HepG2 (cell line): ENCODE results near the gene SMAD2. TPM values are rescaled to one million over a fixed set of nuclear protein-coding genes. Genes with fewer than 3 reads are reported as not detected.

Source experiments
- BCLAF1 ChIP-seq: fragments of 450-650 bp; IDR thresholded peaks from 2 replicates; pipeline ENCODE4 v1.6.1; 2017; ENCODE audit warnings: mild to moderate bottlenecking
- CHD2 ChIP-seq: IDR thresholded peaks from 2 replicates; pipeline ENCODE4 v1.6.1; 2011; ENCODE audit warnings: low read depth, low read length, improper control_type of control experiment
- CREM ChIP-seq, 2 experiments: sonication (generic) in 1 of 2; formaldehyde crosslinking in 1 of 2; IDR thresholded peaks; 2 replicates each; pipeline versions ENCODE4 v1.4.0 to v1.6.1; 2016 to 2020; ENCODE audit warnings: antibody characterized with exemption in 1 of 2, mild to moderate bottlenecking in 1 of 2, missing genetic modification reagents in 1 of 2
- DNMT1 ChIP-seq: sonication (generic); formaldehyde crosslinking; IDR thresholded peaks from 2 replicates; pipeline ENCODE4 v1.5.1; 2020; ENCODE audit warnings: mild to moderate bottlenecking, missing genetic modification reagents
- E2F1 ChIP-seq: sonication (generic); formaldehyde crosslinking; IDR thresholded peaks from 2 replicates; pipeline ENCODE4 v1.5.0; 2020; ENCODE audit warnings: missing genetic modification reagents
- EP300 ChIP-seq, 3 experiments: sonication (generic) in 1 of 3; formaldehyde crosslinking in 1 of 3; IDR thresholded peaks; 2 replicates each; pipeline versions ENCODE4 v1.5.1 to v1.6.1; 2011 to 2020; ENCODE audit warnings: low read depth in 2 of 3, low read length in 2 of 3, borderline replicate concordance in 1 of 3, improper control_type of control experiment in 1 of 3, mild to moderate bottlenecking in 1 of 3, missing genetic modification reagents in 1 of 3, moderate library complexity in 1 of 3
- FOXJ3 ChIP-seq: sonication (generic); formaldehyde crosslinking; IDR thresholded peaks from 2 replicates; pipeline ENCODE4 v1.4.0; 2020; ENCODE audit warnings: missing genetic modification reagents, mild to moderate bottlenecking, borderline replicate concordance
- ISX ChIP-seq: sonication (generic); formaldehyde crosslinking; conservative IDR thresholded peaks from 2 replicates; pipeline ENCODE4 v1.5.0; 2020; ENCODE audit warnings: missing genetic modification reagents
- KDM6A ChIP-seq: IDR thresholded peaks from 2 replicates; pipeline ENCODE4 v1.6.1; 2016; ENCODE audit warnings: low read depth
- KLF15 ChIP-seq: sonication (generic); formaldehyde crosslinking; IDR thresholded peaks from 2 replicates; pipeline ENCODE4 v1.8.1; 2023; ENCODE audit warnings: borderline replicate concordance, mild to moderate bottlenecking, inconsistent platforms, missing genetic modification reagents, mixed read lengths
- MLX ChIP-seq: IDR thresholded peaks from 2 replicates; pipeline ENCODE4 v1.6.1; 2016
- NR0B2 ChIP-seq: sonication (generic); formaldehyde crosslinking; IDR thresholded peaks from 2 replicates; pipeline ENCODE4 v1.4.0; 2020; ENCODE audit warnings: mild to moderate bottlenecking, missing genetic modification reagents
- POLR2A ChIP-seq, 2 experiments: IDR thresholded peaks; 2 replicates each; pipeline ENCODE4 v1.6.1; 2011; ENCODE audit warnings: low read depth in 2 of 2, low read length in 2 of 2, mild to moderate bottlenecking in 1 of 2, moderate library complexity in 1 of 2; ENCODE audit not compliant: insufficient read depth in 1 of 2
- RFX3 ChIP-seq: IDR thresholded peaks from 2 replicates; pipeline ENCODE4 v1.6.1; 2016; ENCODE audit warnings: missing biosample characterization, missing genetic modification reagents
- SIX4 ChIP-seq: sonication (generic); formaldehyde crosslinking; IDR thresholded peaks from 2 replicates; pipeline ENCODE4 v1.4.0; 2020; ENCODE audit warnings: missing genetic modification reagents
- TBP ChIP-seq: sonication (generic); formaldehyde crosslinking; IDR thresholded peaks from 2 replicates; pipeline ENCODE4 v1.5.0; 2020; ENCODE audit warnings: missing genetic modification reagents
- TERF1 ChIP-seq: sonication (generic); formaldehyde crosslinking; IDR thresholded peaks from 2 replicates; pipeline ENCODE4 v1.8.0; 2022; ENCODE audit warnings: mild to moderate bottlenecking, missing genetic modification reagents, moderate library complexity
- TFE3 ChIP-seq: IDR thresholded peaks from 2 replicates; pipeline ENCODE4 v1.6.1; 2016
- ZFP36L1 ChIP-seq: sonication (generic); formaldehyde crosslinking; IDR thresholded peaks from 2 replicates; pipeline ENCODE4 v1.8.0; 2022; ENCODE audit warnings: mild to moderate bottlenecking, missing genetic modification reagents, moderate library complexity
- ZNF317 ChIP-seq: sonication (generic); formaldehyde crosslinking; IDR thresholded peaks from 2 replicates; pipeline ENCODE4 v1.5.0; 2020; ENCODE audit warnings: mild to moderate bottlenecking, missing genetic modification reagents
- ZNF484 ChIP-seq: sonication (generic); formaldehyde crosslinking; IDR thresholded peaks from 2 replicates; pipeline ENCODE4 v1.5.1; 2020; ENCODE audit warnings: mild to moderate bottlenecking, low read depth, missing genetic modification reagents, borderline replicate concordance
- polyA plus RNA-seq, 8 experiments: library from polyadenylated mRNA; depleted of rRNA in 3 of 8; stranded (reverse) in 7 of 8; unstranded in 1 of 8; fragments of >200 nt; fragmentation: Illumina TruSeq in 4 of 8; extraction: Trizol in 4 of 8; gene quantifications; 2 replicates each; pipeline versions ENCODE4 v1.2.1 to v1.2.3, GENCODE V29; 2011 to 2016; ENCODE audit warnings: low read depth in 4 of 8, missing spikeins in 1 of 8, mixed read lengths in 1 of 8; ENCODE audit not compliant: insufficient read depth in 1 of 8
- total RNA-seq, 5 experiments: library from RNA; depleted of rRNA; stranded (reverse); fragments of >200 nt; fragmentation: Illumina TruSeq; extraction: Trizol; gene quantifications; 2 replicates each; pipeline ENCODE4 v1.2.3, GENCODE V29; 2016; ENCODE audit warnings: low read depth in 1 of 5

SMAD2 gene
- total and polyA plus RNA-seq, 2 of the 13 experiments (the other 11 are each of a cell fraction or from before 2014, with no cell fraction given), result 40.2 to 96.2 TPM

- TF ChIP-seq CHD2 (no peak), POLR2A (IDR thresholded peaks at IDR 0.05; ENCODE audit: insufficient read depth in 1 of 2, low read depth in 2 of 2, low read length in 2 of 2) (peak in 1 of 2 experiments; percentile 88; a peak in 2 of 4 replicates), ZNF317 (CRISPR knock-in tag) (peak; percentile 75; the same call in 1 of the 2 replicates), CREM (IDR thresholded peaks at IDR 0.05) (no peak), CREM (CRISPR knock-in tag; IDR thresholded peaks at IDR 0.05) (no peak), FOXJ3 (CRISPR knock-in tag) (no peak), TERF1 (no peak), KLF15 (CRISPR knock-in tag) (peak; percentile 86), SIX4 (CRISPR knock-in tag) (no peak), TFE3 (CRISPR knock-in tag) (peak; percentile 41; the same call in 1 of the 2 replicates), ZNF484 (CRISPR knock-in tag) (peak; percentile 93; the same call in 1 of the 2 replicates), ISX (CRISPR knock-in tag) (0 out of 2 replicates have a peak, but pooled peaks have one; percentile 90), BCLAF1 (no peak), KDM6A (CRISPR knock-in tag) (no peak), RFX3 (CRISPR knock-in tag) (no peak), TBP (no peak), ZFP36L1 (CRISPR knock-in tag) (no peak), EP300 (IDR thresholded peaks at IDR 0.05; ENCODE audit: low read depth in 2 of 2, low read length in 2 of 2) (no peak), EP300 (CRISPR knock-in tag; IDR thresholded peaks at IDR 0.05; ENCODE audit: borderline replicate concordance) (no peak), NR0B2 (CRISPR knock-in tag) (peak; percentile 93), MLX (CRISPR knock-in tag) (peak; percentile 17; the same call in 1 of the 2 replicates), E2F1 (CRISPR knock-in tag) (peak; percentile 81), DNMT1 (CRISPR knock-in tag) (no peak; the same call in 1 of the 2 replicates)
Observed at GRCh38 chr18:47930931-47931717, 665 bp upstream of the SMAD2 start (continued).
